HepG2 (cell line): ENCODE measurements around the gene HRH3. TPM values are rescaled to one million over a fixed set of nuclear protein-coding genes. Genes with fewer than 3 reads are reported as not detected.

ENCODE experiments used
- ATAC-seq: fragments of 200-7000 bp; cut with Tn5 transposase; 3 replicates; pipeline ENCODE4 v1.9.1; 2020; ENCODE audit warnings: mild to moderate bottlenecking, moderate library complexity
- BruUV-seq: library from RNA; stranded (reverse); fragments of 400-500 nt; replicated peaks from 2 replicates; lab custom pipeline; 2021; lab: Mats Ljungman, UMichigan
- CTCF ChIA-PET: fragments of 300-600 bp; formaldehyde crosslinking; extraction: SDS; loops from one replicate; lab custom pipeline; 2021; ENCODE audit warnings: low total read pairs, inconsistent platforms, low intra/inter-chr PET ratio; lab: Yijun Ruan, JAX
- POLR2A ChIA-PET: fragments of 350-600 bp; sonication (Branson Sonifier 250); formaldehyde crosslinking; loops from one replicate; lab custom pipeline; 2020; ENCODE audit warnings: antibody characterized with exemption, inconsistent platforms; lab: Yijun Ruan, JAX
- DNase-seq: peaks from one replicate; pipeline ENCODE4 v3.0.0-alpha.2; 2015; ENCODE audit warnings: low spot score
- FAIRE-seq: peaks from 3 replicates; lab custom pipeline; 2011; peaks lifted over from hg19 to GRCh38; lab: Jason Lieb, UNC
- H2AFZ ChIP-seq: one replicate; pipeline ENCODE4 v1.6.1; 2011; ENCODE audit warnings: low read length, inconsistent platforms
- H3K27ac ChIP-seq: fragments of 300-600 bp; 3 replicates; pipeline ENCODE4 v1.8.0; 2011; ENCODE audit warnings: mixed run types, mild to moderate bottlenecking, mixed read lengths, low read length, inconsistent platforms; ENCODE audit not compliant: insufficient read depth; ENCODE audit errors: extremely low read length
- H3K27me3 ChIP-seq, 2 experiments: fragments of 200-600 bp in 1 of 2; 2 replicates in 1 of 2; 3 replicates in 1 of 2; pipeline versions ENCODE4 v1.6.0 to v1.8.0; 2011; ENCODE audit warnings: low read length in 2 of 2, mild to moderate bottlenecking in 2 of 2, moderate library complexity in 2 of 2, inconsistent platforms in 1 of 2; ENCODE audit not compliant: insufficient read depth in 2 of 2, control insufficient read depth in 1 of 2
- H3K36me3 ChIP-seq, 2 experiments: fragments of 200-600 bp in 1 of 2; replicated peaks in 1 of 2; 2 replicates in 1 of 2; 3 replicates in 1 of 2; pipeline versions ENCODE4 v1.5.1 to v1.8.0; 2011; ENCODE audit warnings: low read length in 2 of 2, inconsistent platforms in 1 of 2; ENCODE audit not compliant: insufficient read depth in 2 of 2, control insufficient read depth in 1 of 2
- H3K4me1 ChIP-seq: 2 replicates; pipeline ENCODE4 v1.5.1; 2012; ENCODE audit warnings: low read length, inconsistent platforms; ENCODE audit not compliant: insufficient read depth
- H3K4me2 ChIP-seq: 2 replicates; pipeline ENCODE4 v1.6.0; 2011; ENCODE audit warnings: low read depth, low read length, inconsistent platforms
- H3K4me3 ChIP-seq, 3 experiments: fragments of 200-600 bp in 1 of 3; sonication (generic), shearing (Covaris generic) in 1 of 3; replicated peaks in 1 of 3; 2 replicates each; pipeline ENCODE4 v1.5.1; 2011 to 2016; ENCODE audit warnings: low read length in 3 of 3, inconsistent platforms in 2 of 3, low read depth in 2 of 3, mild to moderate bottlenecking in 2 of 3, control low read depth in 1 of 3, mixed read lengths in 1 of 3; ENCODE audit not compliant: insufficient read depth in 1 of 3
- H3K79me2 ChIP-seq: one replicate; pipeline ENCODE4 v1.6.1; 2011; ENCODE audit warnings: low read length, inconsistent platforms; ENCODE audit not compliant: insufficient read depth
- H3K9ac ChIP-seq: 2 replicates; pipeline ENCODE4 v1.6.0; 2011; ENCODE audit warnings: mild to moderate bottlenecking, low read depth, low read length, inconsistent platforms; ENCODE audit not compliant: insufficient read depth
- H3K9me3 ChIP-seq: 2 replicates; pipeline ENCODE4 v1.5.1; 2012; ENCODE audit warnings: mild to moderate bottlenecking, low read length
- H4K20me1 ChIP-seq: 2 replicates; pipeline ENCODE4 v1.6.0; 2011; ENCODE audit warnings: inconsistent platforms, mild to moderate bottlenecking, low read length, moderate library complexity; ENCODE audit not compliant: insufficient read depth
- ETS1 ChIP-seq: sonication (generic); formaldehyde crosslinking; IDR thresholded peaks from 2 replicates; pipeline ENCODE4 v1.4.0; 2020; ENCODE audit warnings: missing genetic modification reagents
- HNRNPLL ChIP-seq: fragments of 200-400 bp; formaldehyde crosslinking; IDR thresholded peaks from 2 replicates; pipeline ENCODE4 v1.6.1; 2017; ENCODE audit warnings: mild to moderate bottlenecking, low read depth, low read length; ENCODE audit not compliant: poor library complexity, severe bottlenecking
- KDM2A ChIP-seq: sonication (generic); formaldehyde crosslinking; IDR thresholded peaks from 2 replicates; pipeline ENCODE4 v1.4.0; 2020; ENCODE audit warnings: low read depth, missing genetic modification reagents, borderline replicate concordance
- MXD1 ChIP-seq: sonication (generic); formaldehyde crosslinking; IDR thresholded peaks from 2 replicates; pipeline ENCODE4 v1.4.0; 2020; ENCODE audit warnings: mild to moderate bottlenecking, missing genetic modification reagents
- PAXIP1 ChIP-seq: sonication (generic); formaldehyde crosslinking; conservative IDR thresholded peaks from 2 replicates; pipeline ENCODE4 v1.4.0; 2020; ENCODE audit warnings: mild to moderate bottlenecking, missing genetic modification reagents, moderate library complexity
- ZKSCAN1 ChIP-seq: fragments of 150-350 bp; IDR thresholded peaks from 2 replicates; pipeline ENCODE4 v1.6.1; 2014; ENCODE audit warnings: low read length
- ZNF557 ChIP-seq: sonication (generic); formaldehyde crosslinking; IDR thresholded peaks from 2 replicates; pipeline ENCODE4 v1.4.0; 2020; ENCODE audit warnings: missing genetic modification reagents
- ZNF841 ChIP-seq: sonication (generic); formaldehyde crosslinking; IDR thresholded peaks from 2 replicates; pipeline ENCODE4 v1.8.1; 2023; ENCODE audit warnings: missing genetic modification reagents, borderline replicate concordance
- ZNF891 ChIP-seq: sonication (generic); formaldehyde crosslinking; IDR thresholded peaks from 2 replicates; pipeline ENCODE4 v1.5.0; 2020; ENCODE audit warnings: mild to moderate bottlenecking, missing genetic modification reagents
- WGBS: methylation state at CpG from one replicate; pipeline ENCODE4 v1.1.6; 2017; ENCODE audit warnings: low lambda C conversion rate; 5-methylcytosine and 5-hydroxymethylcytosine counted together
- in situ Hi-C: cut with HindIII; loops from 2 replicates; pipeline ENCODE4 v1.10.0; 2017; ENCODE audit warnings: low pct_unique_long_range_greater_than_20kb; ENCODE audit not compliant: extremely low pct_ligation_motif_present
- intact Hi-C: fragments of 100-400 bp; cut with micrococcal nuclease; formaldehyde crosslinking; loops from one replicate; pipeline ENCODE4 v1.10.0; 2022; ENCODE audit not compliant: unreplicated experiment
- polyA plus RNA-seq, 8 experiments: library from polyadenylated mRNA; depleted of rRNA in 3 of 8; stranded (reverse) in 7 of 8; unstranded in 1 of 8; fragments of >200 nt; fragmentation: Illumina TruSeq in 4 of 8; extraction: Trizol in 4 of 8; gene quantifications; 2 replicates each; pipeline versions ENCODE4 v1.2.1 to v1.2.3, GENCODE V29; 2011 to 2016; ENCODE audit warnings: low read depth in 4 of 8, missing spikeins in 1 of 8, mixed read lengths in 1 of 8; ENCODE audit not compliant: insufficient read depth in 1 of 8
- total RNA-seq, 5 experiments: library from RNA; depleted of rRNA; stranded (reverse); fragments of >200 nt; fragmentation: Illumina TruSeq; extraction: Trizol; gene quantifications; 2 replicates each; pipeline ENCODE4 v1.2.3, GENCODE V29; 2016; ENCODE audit warnings: low read depth in 1 of 5
- TF ChIP-seq, protein P1 (sequence below): sonication (generic); formaldehyde crosslinking; IDR thresholded peaks from 2 replicates; pipeline ENCODE4 v1.5.0; 2020; ENCODE audit warnings: missing genetic modification reagents, mild to moderate bottlenecking, borderline replicate concordance

The HRH3 gene
- total and polyA plus RNA-seq, 2 of the 13 experiments (the other 11 are each of a cell fraction or from before 2014, with no cell fraction given), result 0.18 TPM; not detected in 1

- DNase-seq (no peak), ATAC-seq (no peak; the same call in 2 of the 3 replicates), FAIRE-seq (no peak)
- Histone ChIP-seq H3K27ac (no peak overlapping the region), H3K79me2 (no peaks in the 10 kb centered on the region), H3K4me3 (no peak overlapping the region), H3K4me2 (no peak overlapping the region), H3K27me3 (peaks cover 44 to 65% of the 10 kb centered on the region in 2 experiments), H3K9ac (no peak overlapping the region), H3K36me3 (no peaks in the 10 kb centered on the region), H3K9me3 (no peaks in the 10 kb centered on the region), H2AFZ (no peak overlapping the region), H3K4me1 (peaks cover 19% of the 10 kb centered on the region)
- WGBS, result 13% methylated on average over 8 of the region's 9 CpGs
- in situ Hi-C loops (no loop called here), intact Hi-C loops (no loop called here)
- ChIA-PET CTCF (no interaction called here), POLR2A (no interaction called here)
- BruUV-seq, result no TSS peak
- TF ChIP-seq ETS1 (no peak), ZKSCAN1 (0 out of 2 replicates have a peak, but pooled peaks have one; percentile 29), KDM2A (CRISPR knock-in tag) (0 out of 2 replicates have a peak, but pooled peaks have one; percentile 17)
- TF ChIP-seq, all 625 proteins: peak for 2
- H4K20me1 ChIP-seq, result no peaks in the 10 kb centered on the region; the same call in 1 of the 2 replicates
These were observed 8.2 kb downstream of the HRH3 start for GRCh38 chr20:62211769-62212288.

DNA sequence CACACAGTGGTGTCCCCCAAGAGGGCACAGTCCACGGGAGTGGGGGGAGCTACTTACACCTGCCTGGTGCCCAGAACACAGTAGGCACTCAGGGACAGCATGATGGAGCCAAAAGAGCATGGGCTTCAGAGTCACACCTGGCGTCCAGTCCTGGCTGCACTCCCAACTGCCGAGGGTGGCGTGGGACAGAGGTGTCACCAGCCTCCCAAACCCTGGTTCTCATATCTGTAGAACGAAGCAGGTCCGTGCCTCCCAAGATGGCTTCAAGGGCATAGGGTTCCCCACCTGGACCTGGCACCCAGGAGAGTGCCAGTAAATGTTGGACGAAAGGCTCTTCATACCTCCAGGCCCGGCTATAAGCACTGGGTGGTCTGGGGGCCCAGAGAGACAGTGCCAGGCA is 8.9 kb downstream of the HRH3 start:
- CTCF ChIA-PET, result no interaction called here
- Histone ChIP-seq H4K20me1 (no peaks in the 10 kb centered on the region; the same call in 1 of the 2 replicates), H3K9me3 (no peaks in the 10 kb centered on the region), H3K36me3 (no peaks in the 10 kb centered on the region), H2AFZ (no peak overlapping the region), H3K27ac (no peak overlapping the region), H3K79me2 (no peaks in the 10 kb centered on the region), H3K4me3 (no peak overlapping the region), H3K9ac (no peak overlapping the region), H3K4me1 (peaks cover 18% of the 10 kb centered on the region), H3K4me2 (no peak overlapping the region), H3K27me3 (peaks cover 39 to 59% of the 10 kb centered on the region in 2 experiments)
- intact Hi-C loops, result no loop called here
- FAIRE-seq (no peak), DNase-seq (no peak), ATAC-seq (no peak)
- POLR2A ChIA-PET, result no interaction called here
- 27% methylated on average over 7 of the region's 8 CpGs for WGBS
- in situ Hi-C loops, result no loop called here
- no TSS peak for BruUV-seq
- TF ChIP-seq ZNF557 (CRISPR knock-in tag) (no peak), ZNF891 (CRISPR knock-in tag) (0 out of 2 replicates have a peak, but pooled peaks have one; percentile 59), ZNF841 (CRISPR knock-in tag) (no peak), MXD1 (CRISPR knock-in tag) (0 out of 2 replicates have a peak, but pooled peaks have one; percentile 38), HNRNPLL (no peak), PAXIP1 (no peak)
- TF ChIP-seq, protein P1, sequence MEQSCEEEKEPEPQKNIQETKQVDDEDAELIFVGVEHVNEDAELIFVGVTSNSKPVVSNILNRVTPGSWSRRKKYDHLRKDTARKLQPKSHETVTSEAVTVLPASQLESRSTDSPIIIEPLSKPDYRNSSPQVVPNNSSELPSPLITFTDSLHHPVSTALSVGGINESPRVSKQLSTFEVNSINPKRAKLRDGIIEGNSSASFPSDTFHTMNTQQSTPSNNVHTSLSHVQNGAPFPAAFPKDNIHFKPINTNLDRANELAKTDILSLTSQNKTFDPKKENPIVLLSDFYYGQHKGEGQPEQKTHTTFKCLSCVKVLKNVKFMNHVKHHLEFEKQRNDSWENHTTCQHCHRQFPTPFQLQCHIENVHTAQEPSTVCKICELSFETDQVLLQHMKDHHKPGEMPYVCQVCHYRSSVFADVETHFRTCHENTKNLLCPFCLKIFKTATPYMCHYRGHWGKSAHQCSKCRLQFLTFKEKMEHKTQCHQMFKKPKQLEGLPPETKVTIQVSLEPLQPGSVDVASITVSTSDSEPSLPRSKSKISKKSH (CRISPR knock-in tag), result 0 out of 2 replicates have a peak, but pooled peaks have one; percentile 20
